NB4 (cell line): ENCODE results near the gene NTN4.

ENCODE experiments used
- DNase-seq: peaks from one replicate; pipeline ENCODE4 v3.0.0; 2010; ENCODE audit warnings: low read depth
- H3K4me3 ChIP-seq: one replicate; pipeline ENCODE4 v1.5.1; 2011; ENCODE audit warnings: mild to moderate bottlenecking, low read depth, low read length, moderate library complexity
- MAX ChIP-seq: IDR thresholded peaks from 2 replicates; pipeline ENCODE4 v1.6.1; 2011; ENCODE audit warnings: low read depth, low read length
- MYC ChIP-seq: IDR thresholded peaks from 2 replicates; pipeline ENCODE4 v1.6.1; 2011; ENCODE audit warnings: low read depth, low read length
- POLR2A ChIP-seq: IDR thresholded peaks from 2 replicates; pipeline ENCODE4 v1.6.1; 2011; ENCODE audit warnings: mild to moderate bottlenecking; ENCODE audit not compliant: insufficient read length; ENCODE audit errors: extremely low read depth
- TF ChIP-seq, protein P1 (sequence below): IDR thresholded peaks from one replicate; pipeline ENCODE4 v1.5.1; 2012; ENCODE audit warnings: low read depth, low read length

NTN4 gene

DNA sequence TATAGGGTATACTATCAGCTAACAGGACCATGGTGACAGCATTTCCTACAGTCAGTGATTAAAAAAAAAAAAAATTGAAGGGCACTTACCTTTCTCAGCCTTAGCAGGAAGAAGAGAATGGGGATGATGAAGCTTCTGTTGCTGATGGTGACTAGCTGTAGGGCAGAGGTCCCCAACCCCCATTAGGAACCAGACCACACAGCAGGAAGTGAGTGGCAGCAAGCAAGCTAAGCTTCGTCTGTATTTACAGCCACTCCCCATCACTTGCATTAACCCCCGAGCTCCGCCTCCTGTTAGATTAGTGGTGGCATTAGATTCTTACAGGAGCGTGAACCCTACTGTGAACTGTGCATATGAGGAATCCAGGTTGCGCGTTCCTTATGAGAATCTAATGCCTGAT, 148.0 kb downstream of the NTN4 start:
- no peak overlapping the region for H3K4me3 ChIP-seq
- peak; percentile 10 for DNase-seq
- TF ChIP-seq, protein P1, sequence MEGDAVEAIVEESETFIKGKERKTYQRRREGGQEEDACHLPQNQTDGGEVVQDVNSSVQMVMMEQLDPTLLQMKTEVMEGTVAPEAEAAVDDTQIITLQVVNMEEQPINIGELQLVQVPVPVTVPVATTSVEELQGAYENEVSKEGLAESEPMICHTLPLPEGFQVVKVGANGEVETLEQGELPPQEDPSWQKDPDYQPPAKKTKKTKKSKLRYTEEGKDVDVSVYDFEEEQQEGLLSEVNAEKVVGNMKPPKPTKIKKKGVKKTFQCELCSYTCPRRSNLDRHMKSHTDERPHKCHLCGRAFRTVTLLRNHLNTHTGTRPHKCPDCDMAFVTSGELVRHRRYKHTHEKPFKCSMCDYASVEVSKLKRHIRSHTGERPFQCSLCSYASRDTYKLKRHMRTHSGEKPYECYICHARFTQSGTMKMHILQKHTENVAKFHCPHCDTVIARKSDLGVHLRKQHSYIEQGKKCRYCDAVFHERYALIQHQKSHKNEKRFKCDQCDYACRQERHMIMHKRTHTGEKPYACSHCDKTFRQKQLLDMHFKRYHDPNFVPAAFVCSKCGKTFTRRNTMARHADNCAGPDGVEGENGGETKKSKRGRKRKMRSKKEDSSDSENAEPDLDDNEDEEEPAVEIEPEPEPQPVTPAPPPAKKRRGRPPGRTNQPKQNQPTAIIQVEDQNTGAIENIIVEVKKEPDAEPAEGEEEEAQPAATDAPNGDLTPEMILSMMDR: no peak
- TF ChIP-seq POLR2A: no peak
- no peak for TF ChIP-seq MAX
- TF ChIP-seq MYC: no peak

GRCh38 chr12:95641299-95641952, 149.1 kb downstream of the NTN4 start:
- TF ChIP-seq MYC (no peak), MAX (no peak), POLR2A (no peak)
- TF ChIP-seq, protein P1: no peak

GRCh38 chr12:95640516-95640915, 150.0 kb downstream of the NTN4 start:
- no peak for DNase-seq
- H3K4me3 ChIP-seq: no peak overlapping the region
- TF ChIP-seq, protein P1: no peak
- TF ChIP-seq MAX (no peak), MYC (no peak), POLR2A (no peak)

More at GRCh38 chr12:95641299-95641952, 149.1 kb downstream of the NTN4 start:
- no peak for DNase-seq
- H3K4me3 ChIP-seq: no peak overlapping the region

- no peak for TF ChIP-seq MYC
- TF ChIP-seq POLR2A: no peak
- TF ChIP-seq, protein P1: no peak
- TF ChIP-seq MAX: no peak
- H3K4me3 ChIP-seq: no peak overlapping the region
- no peak for DNase-seq
Observed at GRCh38 chr12:95637471-95638155, 153.0 kb downstream of the NTN4 start.

GRCh38 chr12:95637010-95637409, 153.6 kb downstream of the NTN4 start:
- H3K4me3 ChIP-seq: no peak overlapping the region
- TF ChIP-seq, protein P1: no peak
- TF ChIP-seq MYC: no peak
- no peak for TF ChIP-seq POLR2A
- TF ChIP-seq MAX: no peak
- DNase-seq: no peak
